ENCODE results near the gene FAM9C.
"Not testable (repeated sequence)": the region's sequence is repeated elsewhere in the genome, so short reads cannot be mapped to it uniquely, and the experiment has no call there.

Gene FAM9C

DNA sequence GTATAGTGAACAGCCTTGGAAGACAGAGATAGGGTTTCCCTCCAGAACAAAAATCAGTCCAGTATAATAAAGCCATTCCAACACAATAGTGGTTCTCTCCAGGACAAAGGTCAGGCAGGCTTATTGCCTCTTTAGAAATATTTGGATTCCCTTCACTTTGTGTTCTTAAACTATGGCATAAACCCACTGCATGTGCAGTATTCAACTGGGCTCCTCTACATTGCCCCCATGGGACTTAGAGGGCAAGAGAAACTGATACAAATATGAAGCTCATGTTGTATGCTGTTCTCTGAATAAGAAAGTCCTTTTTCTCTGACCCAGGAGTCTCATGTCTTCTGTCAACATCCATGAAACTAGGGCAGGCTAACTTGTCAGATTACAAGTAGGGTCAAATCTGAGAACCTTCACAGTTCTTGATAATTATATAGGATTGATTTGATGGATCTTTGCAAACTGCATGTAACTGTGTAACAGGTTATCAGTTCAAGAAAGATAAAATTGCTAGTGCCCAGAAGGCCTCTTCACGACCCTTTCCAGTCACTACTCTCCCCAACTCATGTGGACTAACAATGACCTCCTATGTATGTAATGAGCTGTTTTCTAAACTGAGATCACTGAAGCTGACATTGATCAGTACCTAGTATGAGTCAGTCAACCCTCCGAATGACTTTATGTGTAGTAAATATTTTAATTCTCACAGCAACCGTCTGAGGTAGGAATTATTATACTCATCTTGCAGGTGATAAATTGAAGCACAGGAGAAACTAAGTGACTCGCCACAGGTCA lies 31.9 kb upstream of the FAM9C start:
- no peak for DNase-seq (ENCODE audit: low read depth in 1 of 2, low spot score in 1 of 2)

DNA sequence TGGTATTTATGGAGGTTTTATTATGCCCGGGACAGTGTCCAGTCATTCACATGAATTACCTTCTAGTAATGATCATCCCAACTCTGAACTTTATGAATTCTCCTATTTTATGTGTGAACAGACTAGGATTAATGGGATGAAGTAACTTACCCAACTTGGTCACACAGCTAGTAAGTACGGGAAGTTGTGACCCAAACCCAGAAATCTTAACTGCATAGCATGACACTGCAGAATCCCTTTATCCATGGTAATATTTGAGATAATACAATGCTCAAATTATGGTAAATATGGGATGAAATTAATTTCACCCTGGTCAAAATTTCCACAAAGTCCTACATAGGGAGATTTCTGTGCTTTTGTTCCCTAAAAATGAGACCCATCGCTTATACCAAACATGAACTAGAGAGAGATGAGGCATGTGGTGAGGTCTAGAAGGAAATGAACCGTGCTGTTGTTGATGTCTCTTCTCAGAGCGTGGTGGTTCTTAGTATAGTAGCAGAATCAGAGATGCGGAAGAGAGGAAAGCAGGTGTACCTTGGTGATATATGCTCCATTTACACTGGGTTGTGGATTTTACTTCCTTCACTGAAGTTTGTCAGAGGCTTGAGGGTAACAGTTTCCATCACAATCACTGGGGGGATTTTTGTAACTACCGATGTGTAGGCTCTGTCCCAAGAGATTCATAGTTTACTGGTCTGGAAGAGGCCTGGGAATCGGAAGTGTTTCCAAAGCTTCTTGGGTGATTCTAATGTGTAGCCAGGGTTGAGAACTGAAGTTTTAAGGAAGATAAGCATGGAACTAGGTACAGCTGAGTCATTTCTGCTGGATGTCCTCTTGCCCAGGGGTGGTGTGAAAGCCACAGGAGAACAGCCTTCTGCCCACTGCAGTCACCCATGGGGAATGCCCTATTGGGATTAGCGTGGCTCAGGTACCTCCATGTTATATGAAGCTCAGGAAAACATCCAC lies 30.2 kb upstream of the FAM9C start:
- no peak for DNase-seq (ENCODE audit: low read depth in 1 of 2, low spot score in 1 of 2)

- DNase-seq (ENCODE audit: low read depth in 1 of 2, low spot score in 1 of 2), result no peak
Observed at GRCh38 chrX:13069771-13070416, 25.5 kb upstream of the FAM9C start.

DNA sequence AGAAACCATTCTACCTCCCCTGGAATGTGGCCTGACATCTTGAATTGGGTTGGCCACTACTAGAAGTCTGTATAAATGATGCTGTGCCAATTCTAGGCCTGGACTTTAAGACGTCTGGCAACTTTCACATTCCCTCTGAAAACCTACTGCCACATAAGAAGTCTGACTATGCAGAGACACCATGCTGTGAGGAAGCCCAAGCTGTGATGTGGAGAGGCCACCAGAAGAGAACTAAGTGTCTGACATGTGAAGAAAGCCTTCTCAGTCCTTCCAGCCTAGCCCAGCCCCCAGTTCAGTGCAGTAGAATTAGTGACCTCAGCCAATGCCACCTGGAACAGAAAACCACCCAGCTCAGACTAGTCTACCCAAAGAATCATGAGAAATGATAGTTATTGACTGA lies 24.2 kb upstream of the FAM9C start:
- DNase-seq (ENCODE audit: low read depth in 1 of 2, low spot score in 1 of 2), result no peak

GRCh38 chrX:13067773-13068172 lies 23.4 kb upstream of the FAM9C start:
- no peak for DNase-seq (ENCODE audit: low read depth in 1 of 2, low spot score in 1 of 2)

GRCh38 chrX:13066391-13066790 lies 22.0 kb upstream of the FAM9C start:
- no peak for DNase-seq (ENCODE audit: low read depth in 1 of 2, low spot score in 1 of 2)

DNA sequence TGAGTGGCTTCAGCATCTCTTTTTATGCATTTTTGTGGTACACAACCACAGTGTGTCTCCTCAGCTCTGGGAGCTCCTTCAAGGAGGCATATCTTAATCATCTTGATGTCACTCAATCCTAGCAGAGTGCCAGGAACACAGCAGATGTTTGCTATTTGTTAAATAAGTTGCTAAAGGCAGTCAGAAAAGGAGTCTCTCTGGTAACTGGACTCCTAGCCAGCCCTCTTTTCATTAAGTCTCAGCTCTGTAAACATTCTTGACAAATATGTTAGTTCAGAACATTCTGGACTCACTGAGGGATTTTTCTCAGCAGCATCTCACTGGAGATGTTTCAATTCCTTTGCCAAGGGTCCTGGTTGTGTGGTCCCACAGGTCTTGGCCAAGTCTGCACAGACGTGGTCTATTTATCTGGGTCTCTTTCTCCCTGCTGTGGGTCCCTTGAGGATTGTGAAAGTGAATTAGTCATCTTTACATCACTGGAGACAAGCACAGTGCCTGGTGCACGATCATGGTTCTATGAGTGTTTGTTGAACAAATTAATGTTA lies 20.3 kb upstream of the FAM9C start:
- no peak for DNase-seq (ENCODE audit: low read depth in 1 of 2, low spot score in 1 of 2)

DNA sequence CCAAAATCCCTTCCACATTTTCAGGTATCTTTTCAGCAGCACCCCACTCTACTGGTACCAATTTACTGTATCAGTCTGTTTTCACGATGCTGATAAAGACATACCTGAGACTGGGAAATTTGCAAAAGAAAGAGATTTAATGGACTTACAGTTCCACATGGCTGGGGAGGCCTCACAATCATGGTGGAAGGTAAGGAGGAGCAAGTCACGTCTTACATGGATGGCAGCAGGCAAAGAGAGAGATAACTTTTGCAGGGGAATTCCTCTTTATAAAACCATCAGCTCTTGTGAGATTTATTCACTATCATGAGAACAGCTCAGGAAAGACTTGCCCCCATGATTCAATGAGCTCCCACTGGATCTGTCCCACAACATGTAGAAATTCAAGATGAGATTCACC lies 18.7 kb upstream of the FAM9C start:
- DNase-seq (ENCODE audit: low read depth in 1 of 2, low spot score in 1 of 2), result not testable (repeated sequence)

DNA sequence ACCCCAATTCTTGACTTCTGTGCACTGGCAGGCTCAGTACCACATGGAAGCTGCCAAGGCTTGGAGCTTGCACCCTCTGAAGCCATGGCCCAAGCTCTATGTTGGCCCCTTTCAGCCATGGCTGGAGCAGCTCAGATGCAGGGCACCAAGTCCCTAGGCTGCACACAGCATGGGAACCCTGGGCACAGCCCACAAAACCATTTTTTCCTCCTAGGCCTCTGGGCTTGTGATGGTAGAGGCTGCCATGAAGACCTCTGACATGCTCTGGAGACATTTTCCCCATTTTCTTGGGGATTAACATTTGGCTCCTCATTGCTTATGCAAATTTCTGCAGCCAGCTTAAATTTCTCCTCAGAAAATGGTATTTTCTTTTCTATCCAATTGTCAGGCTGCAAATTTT lies 17.9 kb upstream of the FAM9C start:
- not testable (repeated sequence) for DNase-seq (ENCODE audit: low read depth in 1 of 2, low spot score in 1 of 2)

- DNase-seq (ENCODE audit: low read depth in 1 of 2, low spot score in 1 of 2), result not testable (repeated sequence)
Observed at GRCh38 chrX:13061215-13061708, 16.8 kb upstream of the FAM9C start.

- no peak for DNase-seq (ENCODE audit: low read depth in 1 of 2, low spot score in 1 of 2)
Observed at GRCh38 chrX:13059637-13060499, 15.4 kb upstream of the FAM9C start.

- no peak for DNase-seq (ENCODE audit: low read depth in 1 of 2, low spot score in 1 of 2)
Observed at GRCh38 chrX:13055486-13055885, 11.1 kb upstream of the FAM9C start.

DNA sequence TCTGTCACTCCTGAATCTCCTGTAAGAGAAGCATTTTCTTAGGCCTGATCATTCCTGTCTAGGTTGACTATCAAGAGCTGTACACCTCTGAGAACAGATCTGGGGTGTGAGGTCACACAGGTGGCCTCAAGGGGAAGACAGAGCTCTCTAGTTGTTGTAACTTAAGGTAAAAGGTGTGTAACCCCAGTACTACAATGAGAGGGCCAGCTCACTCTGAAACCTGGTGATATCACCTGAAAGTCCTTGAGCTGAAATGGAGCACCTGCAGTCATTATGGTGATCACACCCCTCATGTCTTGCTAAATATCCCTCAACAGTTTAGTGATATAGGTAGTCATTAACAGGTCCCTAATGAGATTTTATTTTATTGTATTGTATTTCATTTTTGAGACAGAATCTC lies 8.8 kb upstream of the FAM9C start:
- DNase-seq (ENCODE audit: low read depth in 1 of 2, low spot score in 1 of 2), result no peak

GRCh38 chrX:13051529-13052172 lies 7.2 kb upstream of the FAM9C start:
- no peak for DNase-seq (ENCODE audit: low read depth in 1 of 2, low spot score in 1 of 2)

GRCh38 chrX:13051167-13051528 lies 6.7 kb upstream of the FAM9C start:
- DNase-seq (ENCODE audit: low read depth in 1 of 2, low spot score in 1 of 2), result no peak

- DNase-seq (ENCODE audit: low read depth in 1 of 2, low spot score in 1 of 2), result no peak
Observed at GRCh38 chrX:13050151-13050550, 5.7 kb upstream of the FAM9C start.

DNA sequence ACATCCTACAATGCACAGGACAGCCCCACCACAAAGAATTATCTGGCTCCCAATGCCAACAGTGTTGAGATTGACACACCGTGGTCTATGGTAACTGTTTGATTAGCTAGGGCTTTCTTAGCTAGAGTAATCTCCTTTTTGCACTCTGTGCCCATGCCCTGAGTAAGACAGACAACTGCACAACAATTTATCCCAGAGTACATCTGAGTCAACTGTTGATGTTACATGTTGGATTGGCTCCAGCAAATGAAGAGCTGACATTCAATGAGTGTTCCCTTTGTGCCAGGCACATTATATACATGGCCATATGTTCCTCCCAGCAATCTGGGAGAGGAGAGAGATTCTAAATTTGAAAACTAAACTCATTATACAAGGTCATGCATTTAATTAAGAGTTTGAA lies 3.9 kb upstream of the FAM9C start:
- no peak for DNase-seq (ENCODE audit: low read depth in 1 of 2, low spot score in 1 of 2)

DNA sequence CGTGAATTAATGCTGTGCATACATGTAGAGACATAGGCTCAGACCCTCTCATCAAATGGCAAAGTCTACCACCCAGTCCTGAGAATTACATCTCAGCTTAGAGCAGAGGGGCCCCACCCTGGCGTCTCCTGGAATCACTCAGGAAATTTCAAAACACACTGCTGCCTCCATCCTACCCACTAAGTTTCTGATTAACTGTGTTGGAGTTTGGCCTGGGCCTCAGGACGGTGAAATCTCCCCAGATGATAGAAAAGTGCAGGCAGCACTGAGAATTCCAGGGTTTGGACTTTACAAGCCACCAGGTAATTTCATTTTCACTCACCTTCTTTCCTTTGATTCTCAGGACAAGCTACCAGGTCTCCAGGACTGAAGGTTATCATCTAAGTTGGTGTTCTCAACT lies 3.3 kb upstream of the FAM9C start:
- no peak for DNase-seq (ENCODE audit: low read depth in 1 of 2, low spot score in 1 of 2)

DNA sequence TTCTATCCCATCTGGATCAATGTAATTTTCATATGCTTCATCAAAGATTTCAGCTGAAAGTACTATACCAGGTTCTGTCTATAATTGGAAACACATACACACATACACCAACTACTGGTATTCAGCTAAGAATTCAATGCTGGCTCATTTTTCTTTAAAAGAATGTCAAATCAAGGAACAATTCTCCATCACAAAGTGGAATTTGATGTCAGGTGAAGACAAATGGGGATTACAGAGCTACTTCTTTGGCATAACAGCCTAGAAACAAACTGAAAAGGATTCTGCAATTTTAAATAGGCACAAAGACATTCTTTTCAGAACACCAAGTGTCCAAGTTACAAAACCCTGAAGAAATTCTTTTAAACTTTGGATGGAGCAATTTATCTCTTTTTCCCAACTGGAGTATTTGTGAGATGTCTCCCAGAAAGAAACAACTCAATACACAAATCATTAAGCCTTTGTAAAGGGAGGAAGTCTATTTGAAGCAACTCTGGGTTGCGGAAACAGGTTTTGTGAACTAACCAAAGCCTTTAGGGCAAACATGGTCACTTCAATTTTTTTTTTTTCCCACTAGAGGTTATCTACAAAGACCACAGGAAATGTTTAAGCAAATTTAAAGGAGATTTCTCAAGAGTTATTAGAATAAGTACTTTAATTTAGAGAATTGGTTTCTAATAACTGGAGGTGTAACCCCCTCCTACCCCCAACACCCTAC lies 1.9 kb upstream of the FAM9C start:
- no peak for DNase-seq (ENCODE audit: low read depth in 1 of 2, low spot score in 1 of 2)
